Tracheal epithelial cell (primary cell): Measurements from ENCODE around the gene DGUOK. TPM values are rescaled to one million over a fixed set of nuclear protein-coding genes. Genes with fewer than 3 reads are reported as not detected.

ENCODE experiments used
- total RNA-seq: library from RNA; depleted of rRNA; stranded (reverse); fragments of >200 nt; gene quantifications from 2 replicates; pipeline ENCODE4 v1.2.1, GENCODE V29; 2014

DGUOK gene
- total RNA-seq = 53.0 and 56.5 TPM in 2 replicates

DNA sequence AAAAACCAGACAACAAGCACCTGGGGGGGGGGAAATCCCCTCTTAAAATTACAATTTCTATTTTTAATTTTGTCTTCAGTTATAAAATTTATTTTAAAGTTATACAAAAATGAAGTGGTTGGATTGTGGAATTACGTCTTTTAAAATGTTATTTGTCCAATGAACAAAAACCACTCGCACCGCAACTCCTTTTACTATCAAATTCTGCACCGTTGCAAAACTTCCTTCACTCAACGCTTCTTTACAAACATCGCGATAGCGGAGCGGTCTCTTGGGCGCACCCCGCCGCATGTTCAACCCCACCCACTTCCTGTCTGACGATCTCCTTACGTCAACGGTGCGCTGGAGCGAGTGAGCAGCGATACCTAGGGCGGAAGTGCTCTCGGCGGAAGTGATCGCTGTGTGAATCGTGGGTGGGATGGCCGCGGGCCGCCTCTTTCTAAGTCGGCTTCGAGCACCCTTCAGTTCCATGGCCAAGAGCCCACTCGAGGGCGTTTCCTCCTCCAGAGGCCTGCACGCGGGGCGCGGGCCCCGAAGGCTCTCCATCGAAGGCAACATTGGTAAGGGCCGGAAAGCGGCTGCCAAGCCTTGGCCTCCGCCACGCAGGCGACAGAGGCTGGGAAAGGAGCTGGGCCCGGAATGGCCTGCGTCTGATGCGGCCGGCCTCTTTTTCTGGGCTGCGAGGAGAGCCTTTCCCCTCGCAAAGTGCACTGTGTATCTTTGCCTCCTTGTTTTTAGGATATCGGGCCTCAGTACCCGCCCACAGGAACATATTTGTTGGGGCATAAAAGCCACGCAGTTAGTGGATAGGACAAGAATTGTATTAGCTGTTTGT is at the start of gene DGUOK:
Gene DGUOK, plus strand, starts transcription at position 388 of the 835 bp plus-strand sequence. Its CDS starts 31 bp downstream, at position 419.

DNA sequence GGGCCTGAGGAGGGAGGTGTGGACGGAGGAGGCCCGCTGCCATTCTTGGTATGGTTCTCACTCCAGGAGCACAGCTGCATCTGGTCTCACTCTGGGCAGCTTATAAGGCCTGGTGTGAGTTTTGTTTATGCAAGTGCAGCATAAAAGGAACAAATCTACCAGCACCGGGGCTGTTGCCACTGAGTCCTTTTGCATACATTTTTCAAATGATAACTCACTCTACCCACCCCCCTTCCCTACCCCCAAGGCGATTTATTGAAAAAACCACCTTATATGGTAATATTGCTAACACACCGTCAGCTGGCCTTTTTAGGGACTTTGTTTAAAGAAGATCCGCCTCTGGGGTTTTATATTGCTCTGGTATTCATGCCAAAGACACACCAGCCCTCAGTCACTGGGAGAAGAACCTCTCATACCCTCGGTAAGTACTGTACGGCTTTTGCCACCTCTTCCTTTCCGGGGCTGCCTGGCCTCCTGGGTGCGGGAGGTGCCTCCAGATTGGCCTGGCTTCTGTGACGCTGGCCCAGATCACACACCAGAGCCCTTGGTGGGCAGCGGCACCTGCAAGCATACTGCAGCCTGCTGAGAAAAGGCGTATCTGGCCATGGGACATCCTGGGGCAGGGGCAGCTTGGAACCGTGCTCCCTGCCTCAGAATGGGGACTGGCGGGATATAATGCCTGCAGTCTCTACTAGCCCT is 33.9 kb upstream of the DGUOK start, which contains the start of gene ACTG2:
Gene ACTG2, plus strand, starts transcription at position 378 of the 699 bp plus-strand sequence. CDS start 8,304 bp downstream, outside the sequence.

DNA sequence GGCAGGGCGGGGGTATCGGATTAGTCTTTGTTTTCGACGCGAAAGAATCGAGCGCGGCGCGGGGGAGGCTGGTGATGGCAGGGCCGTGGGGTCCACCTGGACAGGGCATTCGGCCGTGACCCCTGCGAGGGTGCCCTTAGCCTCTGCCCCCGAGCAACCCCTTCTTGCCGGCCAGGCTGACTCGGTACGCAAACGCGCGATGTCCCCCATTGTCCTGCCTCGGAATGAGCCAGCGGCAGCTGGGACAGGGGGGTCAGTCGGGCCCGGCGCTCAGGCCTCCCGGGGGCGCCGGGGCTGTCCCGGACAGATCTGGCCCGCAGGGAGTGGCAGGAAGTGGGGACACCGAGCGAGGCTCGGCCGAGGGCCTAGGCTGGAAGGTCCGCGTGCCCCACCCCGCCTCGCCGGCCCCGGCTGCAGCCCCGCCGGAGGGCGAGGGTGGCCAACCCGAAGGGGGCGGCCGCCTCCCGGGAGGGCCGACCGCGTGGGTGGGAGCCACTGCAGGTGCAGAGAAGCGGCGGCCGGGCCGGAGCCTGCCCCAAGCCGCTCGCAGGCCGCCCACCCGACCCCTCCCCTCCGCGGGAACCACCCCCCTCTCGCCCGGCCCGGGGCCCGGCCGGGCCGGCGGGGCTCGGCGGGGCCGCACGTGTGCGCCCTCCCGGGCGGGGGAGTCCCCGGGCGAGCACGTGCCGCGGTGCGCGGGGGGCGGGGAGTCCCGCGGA is 57.7 kb downstream of the DGUOK start, which contains the start of gene TET3:
Gene TET3, plus strand, starts transcription at position 708 of the 719 bp plus-strand sequence. CDS start 1,494 bp downstream, outside the sequence.

Other genes with a start within 250 kb of the DGUOK start
- 22.9 and 27.1 TPM in 2 replicates for gene TPRKB, start 189.5 kb upstream of the DGUOK start, total RNA-seq
- 32.8 and 37.9 TPM in 2 replicates for gene DUSP11, start 146.8 kb upstream of the DGUOK start, total RNA-seq
- not detected in 2 replicates for gene C2orf78, start 142.7 kb upstream of the DGUOK start, total RNA-seq
- 41.9 and 43.7 TPM in 2 replicates for gene STAMBP, start 97.9 kb upstream of the DGUOK start, total RNA-seq
- not detected in 2 replicates for gene ACTG2, start 33.9 kb upstream of the DGUOK start, total RNA-seq
- gene TET3, start 58.0 kb downstream of the DGUOK start, total RNA-seq = 5.8 and 6.0 TPM in 2 replicates
- gene BOLA3, start 221.0 kb downstream of the DGUOK start, total RNA-seq = 33.2 and 40.0 TPM in 2 replicates